B cell (primary cell): ENCODE measurements around the gene CRB3. TPM values are rescaled to one million over a fixed set of nuclear protein-coding genes. Genes with fewer than 3 reads are reported as not detected.

Experiments
- ATAC-seq: fragments of 200-7000 bp; cut with Tn5 transposase; one replicate; pipeline ENCODE4 v1.10.0; 2021; ENCODE audit warnings: low read depth, mild to moderate bottlenecking, moderate number of reproducible peaks, moderate library complexity
- CTCF ChIA-PET: fragments of 350-600 bp; sonication (Branson Sonifier 250); formaldehyde crosslinking; loops from one replicate; lab custom pipeline; 2021; ENCODE audit warnings: antibody characterized with exemption, inconsistent platforms; lab: Charles Lee
- POLR2A ChIA-PET: fragments of 350-600 bp; sonication (Branson Sonifier 250); formaldehyde crosslinking; loops from one replicate; lab custom pipeline; 2021; ENCODE audit warnings: antibody characterized with exemption; lab: Charles Lee
- DNase-seq: peaks from one replicate; pipeline ENCODE4 v3.0.0; 2013
- H2AFZ ChIP-seq: 2 replicates; pipeline ENCODE4 v1.6.1; 2012; ENCODE audit warnings: mild to moderate bottlenecking, low read depth, low read length; ENCODE audit not compliant: insufficient read depth, poor library complexity, severe bottlenecking
- H3K27ac ChIP-seq, 2 donors: 1 replicate in 1 of 2; 2 replicates in 1 of 2; pipeline ENCODE4 v1.5.1; 2012 to 2013; ENCODE audit warnings: low read length in 2 of 2, mild to moderate bottlenecking in 2 of 2, moderate library complexity in 1 of 2
- H3K27me3 ChIP-seq, 4 experiments: fragments of 200-600 bp in 1 of 4; sonication (generic) in 1 of 4; replicated peaks in 1 of 4; 1 replicate in 2 of 4; 2 replicates in 2 of 4; pipeline versions ENCODE4 v1.6.1 to v1.7.0; 2013 to 2016; ENCODE audit warnings: low read length in 3 of 4, mild to moderate bottlenecking in 2 of 4, mixed read lengths in 1 of 4, moderate library complexity in 1 of 4; ENCODE audit not compliant: insufficient read depth in 4 of 4, control insufficient read depth in 3 of 4; ENCODE audit errors: control extremely low read depth in 1 of 4
- H3K36me3 ChIP-seq, 2 experiments: replicated peaks in 1 of 2; 1 replicate in 1 of 2; 2 replicates in 1 of 2; pipeline versions ENCODE4 v1.6.1 to v1.7.1; 2013; ENCODE audit warnings: low read length in 1 of 2; ENCODE audit not compliant: insufficient read depth in 2 of 2, control insufficient read depth in 1 of 2; ENCODE audit errors: control extremely low read depth in 1 of 2, extremely low read depth in 1 of 2
- H3K4me1 ChIP-seq, 2 donors: fragments of 200-600 bp in 1 of 2; sonication (generic) in 1 of 2; 1 replicate in 1 of 2; 2 replicates in 1 of 2; pipeline versions ENCODE4 v1.5.1 to v1.6.1; 2013 to 2017; ENCODE audit warnings: low read length in 2 of 2; ENCODE audit not compliant: control insufficient read depth in 2 of 2, insufficient read depth in 2 of 2
- H3K4me2 ChIP-seq: replicated peaks from 2 replicates; pipeline ENCODE3; 2012; ENCODE audit warnings: mild to moderate bottlenecking, low read depth, low read length; ENCODE audit not compliant: poor library complexity, severe bottlenecking
- H3K4me3 ChIP-seq, 5 experiments: fragments of 200-600 bp in 1 of 5; sonication (generic) in 1 of 5; 1 replicate in 3 of 5; 2 replicates in 2 of 5; pipeline versions ENCODE4 v1.5.1 to v1.7.0; 2011 to 2016; ENCODE audit warnings: low read length in 4 of 5, mild to moderate bottlenecking in 4 of 5, low read depth in 2 of 5, control low read depth in 1 of 5, moderate library complexity in 1 of 5; ENCODE audit not compliant: insufficient read depth in 1 of 5; ENCODE audit errors: control extremely low read depth in 1 of 5, extremely low read depth in 1 of 5
- H3K79me2 ChIP-seq: fragments of 200-600 bp; sonication (generic); one replicate; pipeline ENCODE4 v1.6.0; 2016; ENCODE audit warnings: low read length; ENCODE audit not compliant: control insufficient read depth, insufficient read depth
- H3K9ac ChIP-seq: fragments of 200-600 bp; sonication (generic); 2 replicates; pipeline ENCODE4 v1.6.1; 2017; ENCODE audit warnings: mild to moderate bottlenecking, low read length, moderate library complexity
- H3K9me3 ChIP-seq, 3 donors: one replicate each; pipeline versions ENCODE4 v1.6.1 to v1.7.1; 2013; ENCODE audit warnings: low read length in 2 of 3; ENCODE audit not compliant: control insufficient read depth in 2 of 3, insufficient read depth in 1 of 3; ENCODE audit errors: control extremely low read depth in 1 of 3
- H4K20me1 ChIP-seq: 2 replicates; pipeline ENCODE4 v1.6.0; 2012; ENCODE audit warnings: mild to moderate bottlenecking, low read length; ENCODE audit not compliant: insufficient read depth, control insufficient read depth, poor library complexity, severe bottlenecking
- H3K27ac Mint-ChIP-seq: one replicate; pipeline ENCODE4 v1.8.0; 2021; ENCODE audit warnings: mixed read lengths
- H3K27me3 Mint-ChIP-seq: one replicate; pipeline ENCODE4 v1.8.0; 2021; ENCODE audit warnings: mixed read lengths
- H3K4me1 Mint-ChIP-seq: one replicate; pipeline ENCODE4 v1.8.0; 2021; ENCODE audit warnings: mixed read lengths
- H3K4me3 Mint-ChIP-seq: one replicate; pipeline ENCODE4 v1.8.0; 2021; ENCODE audit warnings: mixed read lengths
- H3K9me3 Mint-ChIP-seq: one replicate; pipeline ENCODE4 v1.8.0; 2022; ENCODE audit warnings: mixed read lengths; ENCODE audit not compliant: insufficient read depth
- EZH2 ChIP-seq: IDR thresholded peaks from 2 replicates; pipeline ENCODE4 v1.6.1; 2012; ENCODE audit warnings: borderline replicate concordance, low read depth, mild to moderate bottlenecking, moderate library complexity, low read length; ENCODE audit not compliant: insufficient read depth, poor library complexity, severe bottlenecking
- WGBS: methylation state at CpG from one replicate; pipeline ENCODE4 v1.1.5; 2013; ENCODE audit warnings: missing lambda C conversion rate; ENCODE audit not compliant: insufficient coverage; 5-methylcytosine and 5-hydroxymethylcytosine counted together
- intact Hi-C: fragments of 100-400 bp; cut with micrococcal nuclease; formaldehyde crosslinking; loops from one replicate; pipeline ENCODE4 v1.10.0; 2022
- polyA plus RNA-seq: library from polyadenylated mRNA; depleted of rRNA; stranded (reverse); fragments of >200 nt; gene quantifications from 2 replicates; pipeline ENCODE4 v1.2.3, GENCODE V29; 2012
- total RNA-seq, 2 donors: library from RNA; stranded (reverse); fragments of 120-200 nt in 1 of 2; gene quantifications; 1 replicate in 1 of 2; 2 replicates in 1 of 2; pipeline versions ENCODE4 v1.2.3 to v1.2.4, GENCODE V29; 2013 to 2022
- TF ChIP-seq, protein P1 (sequence below): fragments of 200-600 bp; IDR thresholded peaks from one replicate; pipeline ENCODE4 v1.8.0; 2022; ENCODE audit warnings: antibody characterized with exemption, mild to moderate bottlenecking

Gene CRB3
- total and polyA plus RNA-seq, 2 donors (not counting 1 experiment from before 2014, with no cell fraction given) = 2.1 to 3.6 TPM

DNA sequence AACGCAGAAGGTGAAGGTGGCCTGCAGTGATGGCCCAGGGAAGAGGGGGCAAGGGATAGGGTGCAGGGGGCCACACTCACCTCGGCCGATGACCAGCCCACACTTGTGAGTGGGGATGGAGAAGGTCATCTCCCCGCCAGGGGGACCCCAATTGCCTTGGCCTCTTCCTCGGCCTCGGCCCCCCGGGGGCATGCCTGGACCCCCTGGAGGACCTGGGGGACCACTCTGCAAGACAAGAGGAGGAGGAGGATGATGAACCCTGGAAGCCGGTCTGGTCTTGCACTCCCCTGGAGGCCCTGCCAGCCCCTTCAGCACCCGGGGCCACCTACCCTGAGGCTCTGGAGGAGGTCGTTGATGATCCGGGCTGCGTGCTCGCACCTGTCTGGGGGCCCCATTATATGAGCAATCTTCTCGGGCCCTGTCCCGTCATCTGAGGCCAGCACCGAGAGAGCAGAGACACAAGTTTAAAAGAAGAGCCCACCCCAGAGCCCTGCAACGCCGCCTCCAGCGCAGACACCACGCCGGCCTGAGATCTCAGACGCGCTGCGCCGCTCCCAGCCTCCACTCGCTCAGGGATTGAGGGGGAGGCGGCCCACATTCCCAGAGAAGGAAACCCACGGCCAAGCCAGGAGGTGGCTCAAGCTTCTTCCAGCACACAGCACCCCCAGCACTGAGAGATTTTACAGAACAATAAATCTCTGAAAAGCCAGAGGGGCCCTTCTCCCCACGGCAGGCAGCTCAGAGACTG is 47.2 kb upstream of the CRB3 start:
- H3K27me3 Mint-ChIP-seq = no peaks in the 10 kb centered on the region
- H3K4me2 ChIP-seq = no peak overlapping the region
- 97% methylated on average over 28 of the region's 29 CpGs for WGBS
- no peak overlapping the region for H3K9ac ChIP-seq
- H3K4me3 Mint-ChIP-seq = no peak overlapping the region
- DNase-seq (no peak), ATAC-seq (no peak)
- H3K27ac ChIP-seq = no peak overlapping the region
- intact Hi-C loops = no loop called here
- no peaks in the 10 kb centered on the region for H3K9me3 ChIP-seq
- H3K36me3 ChIP-seq = peaks cover 0 to 76% of the 10 kb centered on the region in 2 experiments
- ChIA-PET CTCF (interaction anchor here (0.6 kb wide), 1 partner anchor 21 kb away, joined by 3 read pairs; no protein-coding TSS in a partner anchor), POLR2A (no interaction called here)
- H3K4me1 Mint-ChIP-seq = peaks cover 5% of the 10 kb centered on the region
- no peaks in the 10 kb centered on the region for H3K9me3 Mint-ChIP-seq
- no peak for TF ChIP-seq EZH2
- TF ChIP-seq, protein P1, sequence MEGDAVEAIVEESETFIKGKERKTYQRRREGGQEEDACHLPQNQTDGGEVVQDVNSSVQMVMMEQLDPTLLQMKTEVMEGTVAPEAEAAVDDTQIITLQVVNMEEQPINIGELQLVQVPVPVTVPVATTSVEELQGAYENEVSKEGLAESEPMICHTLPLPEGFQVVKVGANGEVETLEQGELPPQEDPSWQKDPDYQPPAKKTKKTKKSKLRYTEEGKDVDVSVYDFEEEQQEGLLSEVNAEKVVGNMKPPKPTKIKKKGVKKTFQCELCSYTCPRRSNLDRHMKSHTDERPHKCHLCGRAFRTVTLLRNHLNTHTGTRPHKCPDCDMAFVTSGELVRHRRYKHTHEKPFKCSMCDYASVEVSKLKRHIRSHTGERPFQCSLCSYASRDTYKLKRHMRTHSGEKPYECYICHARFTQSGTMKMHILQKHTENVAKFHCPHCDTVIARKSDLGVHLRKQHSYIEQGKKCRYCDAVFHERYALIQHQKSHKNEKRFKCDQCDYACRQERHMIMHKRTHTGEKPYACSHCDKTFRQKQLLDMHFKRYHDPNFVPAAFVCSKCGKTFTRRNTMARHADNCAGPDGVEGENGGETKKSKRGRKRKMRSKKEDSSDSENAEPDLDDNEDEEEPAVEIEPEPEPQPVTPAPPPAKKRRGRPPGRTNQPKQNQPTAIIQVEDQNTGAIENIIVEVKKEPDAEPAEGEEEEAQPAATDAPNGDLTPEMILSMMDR = no peak
- no peaks in the 10 kb centered on the region for H3K27me3 ChIP-seq
- H3K79me2 ChIP-seq = peaks cover 19% of the 10 kb centered on the region
- H3K27ac Mint-ChIP-seq = no peak overlapping the region
- no peaks in the 10 kb centered on the region for H3K4me1 ChIP-seq
- H3K4me3 ChIP-seq = no peak overlapping the region
- no peak overlapping the region for H2AFZ ChIP-seq
- H4K20me1 ChIP-seq = peaks cover 79% of the 10 kb centered on the region
